ENCODE measurements around the gene MAEL. TPM values are rescaled to one million over a fixed set of nuclear protein-coding genes. Genes with fewer than 3 reads are reported as not detected.

MAEL gene
- total and polyA plus RNA-seq, 2 experiments from 2014 or later, result 0.76 to 0.95 TPM

DNA sequence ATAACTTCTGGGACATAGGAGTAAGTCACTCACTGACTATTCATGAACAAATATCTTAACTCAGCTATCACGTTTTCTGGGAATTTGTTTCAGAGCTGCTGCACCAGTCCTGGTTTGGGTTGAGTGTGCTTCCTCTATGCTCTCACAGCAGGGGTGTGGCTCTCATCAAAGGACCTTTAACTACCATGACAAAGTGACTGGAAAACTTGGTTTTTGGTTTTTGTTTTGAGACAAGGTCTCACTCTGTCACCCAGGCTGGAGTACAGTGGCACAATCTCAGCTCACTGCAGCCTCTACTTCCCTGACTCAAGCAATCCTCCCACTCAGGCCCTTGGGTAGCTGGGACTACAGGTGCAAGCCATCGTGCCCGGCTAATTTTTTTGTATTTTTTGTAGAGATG, 17.8 kb upstream of the MAEL start:
- ATAC-seq, result no peak
- no peaks in the 10 kb centered on the region for H4K20me1 ChIP-seq (replicated peaks; ENCODE audit: insufficient read depth)
- H3F3A ChIP-seq (replicated peaks; ENCODE audit: low read depth), result no peaks in the 10 kb centered on the region; the same call in 1 of the 2 replicates
- no peaks in the 10 kb centered on the region for H3K36me3 ChIP-seq (ENCODE audit: insufficient read depth)
- Mint-ChIP-seq H3K4me1 (peaks cover 25% of the 10 kb centered on the region), H3K36me3 (ENCODE audit: low read depth) (no peaks in the 10 kb centered on the region; the same call in 2 of the 3 replicates), H3K4me3 (no peak overlapping the region), H3K27me3 (ENCODE audit: insufficient read depth, low read depth, poor library complexity) (peaks cover 40% of the 10 kb centered on the region), H3K27ac (no peak overlapping the region), H3K9me3 (no peaks in the 10 kb centered on the region)
- no peaks in the 10 kb centered on the region for H3K79me2 ChIP-seq (replicated peaks; ENCODE audit: insufficient read depth)
- H3K4me2 ChIP-seq, result no peak overlapping the region
- H3K9me2 ChIP-seq (ENCODE audit: insufficient read depth), result no peaks in the 10 kb centered on the region
- H3K27ac ChIP-seq (ENCODE audit: low read depth), result no peak overlapping the region
- TF ChIP-seq EZH2 (IDR thresholded peaks at IDR 0.05; ENCODE audit: low read depth, unreplicated experiment), result no peak
- TF ChIP-seq ZNF331 (CRISPR knock-in tag; IDR thresholded peaks at IDR 0.05; ENCODE audit: low read depth), result no peak
- no peak for TF ChIP-seq POLR2AphosphoS5 (IDR thresholded peaks at IDR 0.05; ENCODE audit: low read depth)
- no peak for TF ChIP-seq JUNB (IDR thresholded peaks at IDR 0.05; ENCODE audit: unreplicated experiment)
- no peak for TF ChIP-seq STAT1 (IDR thresholded peaks at IDR 0.05; ENCODE audit: unreplicated experiment)
- TF ChIP-seq, protein P1, sequence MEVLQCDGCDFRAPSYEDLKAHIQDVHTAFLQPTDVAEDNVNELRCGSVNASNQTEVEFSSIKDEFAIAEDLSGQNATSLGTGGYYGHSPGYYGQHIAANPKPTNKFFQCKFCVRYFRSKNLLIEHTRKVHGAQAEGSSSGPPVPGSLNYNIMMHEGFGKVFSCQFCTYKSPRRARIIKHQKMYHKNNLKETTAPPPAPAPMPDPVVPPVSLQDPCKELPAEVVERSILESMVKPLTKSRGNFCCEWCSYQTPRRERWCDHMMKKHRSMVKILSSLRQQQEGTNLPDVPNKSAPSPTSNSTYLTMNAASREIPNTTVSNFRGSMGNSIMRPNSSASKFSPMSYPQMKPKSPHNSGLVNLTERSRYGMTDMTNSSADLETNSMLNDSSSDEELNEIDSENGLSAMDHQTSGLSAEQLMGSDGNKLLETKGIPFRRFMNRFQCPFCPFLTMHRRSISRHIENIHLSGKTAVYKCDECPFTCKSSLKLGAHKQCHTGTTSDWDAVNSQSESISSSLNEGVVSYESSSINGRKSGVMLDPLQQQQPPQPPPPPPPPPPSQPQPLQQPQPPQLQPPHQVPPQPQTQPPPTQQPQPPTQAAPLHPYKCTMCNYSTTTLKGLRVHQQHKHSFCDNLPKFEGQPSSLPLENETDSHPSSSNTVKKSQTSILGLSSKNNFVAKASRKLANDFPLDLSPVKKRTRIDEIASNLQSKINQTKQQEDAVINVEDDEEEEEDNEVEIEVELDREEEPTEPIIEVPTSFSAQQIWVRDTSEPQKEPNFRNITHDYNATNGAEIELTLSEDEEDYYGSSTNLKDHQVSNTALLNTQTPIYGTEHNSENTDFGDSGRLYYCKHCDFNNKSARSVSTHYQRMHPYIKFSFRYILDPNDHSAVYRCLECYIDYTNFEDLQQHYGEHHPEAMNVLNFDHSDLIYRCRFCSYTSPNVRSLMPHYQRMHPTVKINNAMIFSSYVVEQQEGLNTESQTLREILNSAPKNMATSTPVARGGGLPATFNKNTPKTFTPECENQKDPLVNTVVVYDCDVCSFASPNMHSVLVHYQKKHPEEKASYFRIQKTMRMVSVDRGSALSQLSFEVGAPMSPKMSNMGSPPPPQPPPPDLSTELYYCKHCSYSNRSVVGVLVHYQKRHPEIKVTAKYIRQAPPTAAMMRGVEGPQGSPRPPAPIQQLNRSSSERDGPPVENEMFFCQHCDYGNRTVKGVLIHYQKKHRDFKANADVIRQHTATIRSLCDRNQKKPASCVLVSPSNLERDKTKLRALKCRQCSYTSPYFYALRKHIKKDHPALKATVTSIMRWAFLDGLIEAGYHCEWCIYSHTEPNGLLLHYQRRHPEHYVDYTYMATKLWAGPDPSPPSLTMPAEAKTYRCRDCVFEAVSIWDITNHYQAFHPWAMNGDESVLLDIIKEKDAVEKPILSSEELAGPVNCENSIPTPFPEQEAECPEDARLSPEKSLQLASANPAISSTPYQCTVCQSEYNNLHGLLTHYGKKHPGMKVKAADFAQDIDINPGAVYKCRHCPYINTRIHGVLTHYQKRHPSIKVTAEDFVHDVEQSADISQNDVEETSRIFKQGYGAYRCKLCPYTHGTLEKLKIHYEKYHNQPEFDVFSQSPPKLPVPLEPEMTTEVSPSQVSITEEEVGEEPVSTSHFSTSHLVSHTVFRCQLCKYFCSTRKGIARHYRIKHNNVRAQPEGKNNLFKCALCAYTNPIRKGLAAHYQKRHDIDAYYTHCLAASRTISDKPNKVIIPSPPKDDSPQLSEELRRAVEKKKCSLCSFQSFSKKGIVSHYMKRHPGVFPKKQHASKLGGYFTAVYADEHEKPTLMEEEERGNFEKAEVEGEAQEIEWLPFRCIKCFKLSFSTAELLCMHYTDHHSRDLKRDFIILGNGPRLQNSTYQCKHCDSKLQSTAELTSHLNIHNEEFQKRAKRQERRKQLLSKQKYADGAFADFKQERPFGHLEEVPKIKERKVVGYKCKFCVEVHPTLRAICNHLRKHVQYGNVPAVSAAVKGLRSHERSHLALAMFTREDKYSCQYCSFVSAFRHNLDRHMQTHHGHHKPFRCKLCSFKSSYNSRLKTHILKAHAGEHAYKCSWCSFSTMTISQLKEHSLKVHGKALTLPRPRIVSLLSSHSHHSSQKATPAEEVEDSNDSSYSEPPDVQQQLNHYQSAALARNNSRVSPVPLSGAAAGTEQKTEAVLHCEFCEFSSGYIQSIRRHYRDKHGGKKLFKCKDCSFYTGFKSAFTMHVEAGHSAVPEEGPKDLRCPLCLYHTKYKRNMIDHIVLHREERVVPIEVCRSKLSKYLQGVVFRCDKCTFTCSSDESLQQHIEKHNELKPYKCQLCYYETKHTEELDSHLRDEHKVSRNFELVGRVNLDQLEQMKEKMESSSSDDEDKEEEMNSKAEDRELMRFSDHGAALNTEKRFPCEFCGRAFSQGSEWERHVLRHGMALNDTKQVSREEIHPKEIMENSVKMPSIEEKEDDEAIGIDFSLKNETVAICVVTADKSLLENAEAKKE (CRISPR knock-in tag; IDR thresholded peaks at IDR 0.05), result no peak
- H3K4me1 ChIP-seq (ENCODE audit: insufficient read depth), result peaks cover 27% of the 10 kb centered on the region
- H3K4me3 ChIP-seq, result no peak overlapping the region
- H2AFZ ChIP-seq, result no peak overlapping the region
- peaks cover 45% of the 10 kb centered on the region for H3K27me3 ChIP-seq (ENCODE audit: insufficient read depth)
- no peak for DNase-seq (ENCODE audit: low spot score)

DNA sequence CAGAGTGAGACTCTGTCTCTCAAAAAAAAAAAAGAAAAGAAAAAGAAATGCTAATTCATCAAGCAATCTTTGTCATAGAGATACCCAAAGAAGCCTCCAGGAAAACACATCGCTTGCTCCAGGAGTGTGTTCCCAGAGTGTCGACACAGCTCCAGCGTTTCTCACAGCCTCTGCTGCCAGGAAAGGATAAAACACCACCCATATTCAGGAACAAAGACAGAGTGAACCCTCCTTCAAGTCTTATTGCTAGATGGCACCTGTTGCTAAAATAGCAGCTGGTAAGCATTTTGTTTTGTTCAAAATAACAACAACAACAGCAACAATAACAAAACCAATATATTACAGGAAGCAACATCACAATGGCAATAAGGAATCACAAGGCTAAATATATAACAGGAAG, 16.9 kb upstream of the MAEL start:
- Histone ChIP-seq H3K4me1 (ENCODE audit: insufficient read depth) (peaks cover 27% of the 10 kb centered on the region), H2AFZ (no peak overlapping the region), H3K27me3 (ENCODE audit: insufficient read depth) (peaks cover 54% of the 10 kb centered on the region), H3K36me3 (ENCODE audit: insufficient read depth) (no peaks in the 10 kb centered on the region), H3K9me2 (ENCODE audit: insufficient read depth) (no peaks in the 10 kb centered on the region), H3F3A (replicated peaks; ENCODE audit: low read depth) (no peaks in the 10 kb centered on the region; the same call in 1 of the 2 replicates), H4K20me1 (replicated peaks; ENCODE audit: insufficient read depth) (no peaks in the 10 kb centered on the region), H3K4me2 (0 out of 2 replicates have a peak overlapping the region, but pooled peaks have one; percentile 15), H3K4me3 (no peak overlapping the region), H3K27ac (ENCODE audit: low read depth) (no peak overlapping the region), H3K79me2 (replicated peaks; ENCODE audit: insufficient read depth) (no peaks in the 10 kb centered on the region)
- TF ChIP-seq CREB1 (CRISPR knock-in tag; IDR thresholded peaks at IDR 0.05; ENCODE audit: low read depth), result no peak
- TF ChIP-seq, protein P2, sequence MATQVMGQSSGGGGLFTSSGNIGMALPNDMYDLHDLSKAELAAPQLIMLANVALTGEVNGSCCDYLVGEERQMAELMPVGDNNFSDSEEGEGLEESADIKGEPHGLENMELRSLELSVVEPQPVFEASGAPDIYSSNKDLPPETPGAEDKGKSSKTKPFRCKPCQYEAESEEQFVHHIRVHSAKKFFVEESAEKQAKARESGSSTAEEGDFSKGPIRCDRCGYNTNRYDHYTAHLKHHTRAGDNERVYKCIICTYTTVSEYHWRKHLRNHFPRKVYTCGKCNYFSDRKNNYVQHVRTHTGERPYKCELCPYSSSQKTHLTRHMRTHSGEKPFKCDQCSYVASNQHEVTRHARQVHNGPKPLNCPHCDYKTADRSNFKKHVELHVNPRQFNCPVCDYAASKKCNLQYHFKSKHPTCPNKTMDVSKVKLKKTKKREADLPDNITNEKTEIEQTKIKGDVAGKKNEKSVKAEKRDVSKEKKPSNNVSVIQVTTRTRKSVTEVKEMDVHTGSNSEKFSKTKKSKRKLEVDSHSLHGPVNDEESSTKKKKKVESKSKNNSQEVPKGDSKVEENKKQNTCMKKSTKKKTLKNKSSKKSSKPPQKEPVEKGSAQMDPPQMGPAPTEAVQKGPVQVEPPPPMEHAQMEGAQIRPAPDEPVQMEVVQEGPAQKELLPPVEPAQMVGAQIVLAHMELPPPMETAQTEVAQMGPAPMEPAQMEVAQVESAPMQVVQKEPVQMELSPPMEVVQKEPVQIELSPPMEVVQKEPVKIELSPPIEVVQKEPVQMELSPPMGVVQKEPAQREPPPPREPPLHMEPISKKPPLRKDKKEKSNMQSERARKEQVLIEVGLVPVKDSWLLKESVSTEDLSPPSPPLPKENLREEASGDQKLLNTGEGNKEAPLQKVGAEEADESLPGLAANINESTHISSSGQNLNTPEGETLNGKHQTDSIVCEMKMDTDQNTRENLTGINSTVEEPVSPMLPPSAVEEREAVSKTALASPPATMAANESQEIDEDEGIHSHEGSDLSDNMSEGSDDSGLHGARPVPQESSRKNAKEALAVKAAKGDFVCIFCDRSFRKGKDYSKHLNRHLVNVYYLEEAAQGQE (IDR thresholded peaks at IDR 0.05; ENCODE audit: unreplicated experiment), result no peak
- no peak for TF ChIP-seq EZH2phosphoT487 (IDR thresholded peaks at IDR 0.05; ENCODE audit: unreplicated experiment)
- TF ChIP-seq ZNF114 (CRISPR knock-in tag; IDR thresholded peaks at IDR 0.05), result no peak
- H3K27ac Mint-ChIP-seq, result no peak overlapping the region
- DNase-seq (ENCODE audit: low spot score), result no peak
- no peak overlapping the region; the same call in 2 of the 3 replicates for H3K4me3 Mint-ChIP-seq
- H3K4me1 Mint-ChIP-seq, result peaks cover 25% of the 10 kb centered on the region
- no peak for ATAC-seq
- H3K27me3 Mint-ChIP-seq (ENCODE audit: insufficient read depth, low read depth, poor library complexity), result peaks cover 49% of the 10 kb centered on the region
- H3K36me3 Mint-ChIP-seq (ENCODE audit: low read depth), result no peaks in the 10 kb centered on the region; the same call in 2 of the 3 replicates
- H3K9me3 Mint-ChIP-seq, result no peaks in the 10 kb centered on the region
